Panc1 (cell line): Measurements from ENCODE around the gene WRAP53. TPM values are rescaled to one million over a fixed set of nuclear protein-coding genes. Genes with fewer than 3 reads are reported as not detected.

ENCODE experiments used
- ATAC-seq: fragments of 200-7000 bp; cut with Tn5 transposase; 2 replicates; pipeline ENCODE4 v1.9.1; 2020; ENCODE audit warnings: mild to moderate bottlenecking, moderate library complexity
- BruUV-seq: library from RNA; stranded (reverse); fragments of 400-500 nt; replicated peaks from 2 replicates; lab custom pipeline; 2021; lab: Mats Ljungman, UMichigan
- CTCF ChIA-PET: fragments of 300-600 bp; sonication (Branson Sonifier 250); formaldehyde crosslinking; loops from one replicate; lab custom pipeline; 2022; ENCODE audit warnings: antibody characterized with exemption; lab: Charles Lee
- POLR2A ChIA-PET: fragments of 300-600 bp; sonication (Branson Sonifier 250); formaldehyde crosslinking; loops from one replicate; lab custom pipeline; 2022; ENCODE audit warnings: antibody characterized with exemption; lab: Charles Lee
- DNase-seq: peaks from one replicate; pipeline ENCODE4 v3.0.0-alpha.2; 2010; ENCODE audit warnings: low read depth, low spot score
- H3K27ac ChIP-seq: 2 replicates; pipeline ENCODE4 v1.5.1; 2011; ENCODE audit warnings: mild to moderate bottlenecking, low read length, inconsistent platforms
- H3K27me3 ChIP-seq: fragments of 200-500 bp; sonication (Bioruptor generic); 2 replicates; pipeline ENCODE4 v1.6.0; 2014; ENCODE audit warnings: low read length, inconsistent platforms; ENCODE audit not compliant: control insufficient read depth, insufficient read depth
- H3K36me3 ChIP-seq: fragments of 200-500 bp; sonication (Bioruptor generic); 2 replicates; pipeline ENCODE4 v1.5.1; 2014; ENCODE audit warnings: inconsistent platforms, mild to moderate bottlenecking, low read length, moderate library complexity; ENCODE audit not compliant: control insufficient read depth, insufficient read depth
- H3K4me1 ChIP-seq: 2 replicates; pipeline ENCODE4 v1.5.1; 2011; ENCODE audit warnings: inconsistent platforms, mild to moderate bottlenecking, low read length, moderate library complexity; ENCODE audit not compliant: control insufficient read depth, insufficient read depth
- H3K4me3 ChIP-seq, 2 experiments: 2 replicates each; pipeline ENCODE4 v1.5.1; 2011 to 2012; ENCODE audit warnings: low read depth in 2 of 2, low read length in 2 of 2, mild to moderate bottlenecking in 2 of 2, inconsistent platforms in 1 of 2, moderate library complexity in 1 of 2
- H3K9me3 ChIP-seq: fragments of 200-500 bp; sonication (Bioruptor generic); 2 replicates; pipeline ENCODE4 v1.5.1; 2014; ENCODE audit warnings: low read depth, mild to moderate bottlenecking, inconsistent platforms, low read length, moderate library complexity; ENCODE audit not compliant: control insufficient read depth, insufficient read depth
- CTCF ChIP-seq: fragments of 450-650 bp; IDR thresholded peaks from 2 replicates; pipeline ENCODE4 v1.5.1; 2017; ENCODE audit warnings: mild to moderate bottlenecking
- POLR2AphosphoS5 ChIP-seq: IDR thresholded peaks from 2 replicates; pipeline ENCODE4 v1.6.1; 2012; ENCODE audit warnings: mild to moderate bottlenecking, low read depth, low read length, moderate library complexity
- REST ChIP-seq, 2 experiments: IDR thresholded peaks; 2 replicates each; pipeline ENCODE4 v1.6.1; 2011 to 2012; ENCODE audit warnings: low read depth in 2 of 2, control low read depth in 1 of 2, low read length in 1 of 2, mild to moderate bottlenecking in 1 of 2, moderate library complexity in 1 of 2; ENCODE audit not compliant: insufficient read depth in 1 of 2
- SIN3A ChIP-seq: IDR thresholded peaks from 2 replicates; pipeline ENCODE4 v1.6.1; 2012; ENCODE audit warnings: low read depth, mild to moderate bottlenecking, low read length, moderate library complexity, borderline replicate concordance; ENCODE audit not compliant: insufficient read depth
- TCF7L2 ChIP-seq: IDR thresholded peaks from 2 replicates; pipeline ENCODE4 v1.6.1; 2011; ENCODE audit warnings: mild to moderate bottlenecking, low read depth, low read length, inconsistent platforms
- in situ Hi-C: cut with HindIII; loops from 2 replicates; pipeline ENCODE4 v1.10.0; 2016; ENCODE audit warnings: low sequenced_read_pairs, low pct_unique_long_range_greater_than_20kb
- intact Hi-C: fragments of 100-400 bp; cut with micrococcal nuclease; formaldehyde crosslinking; loops from one replicate; pipeline ENCODE4 v1.10.0; 2022; ENCODE audit not compliant: unreplicated experiment
- total RNA-seq: library from RNA; stranded (reverse); gene quantifications from one replicate; pipeline ENCODE4 v1.2.1, GENCODE V29; 2021; ENCODE audit not compliant: unreplicated experiment

Gene WRAP53
- total RNA-seq, 1 experiment from 2014 or later, result 27.0 TPM

GRCh38 chr17:7674934-7675333 lies 13.3 kb upstream of the WRAP53 start:
- CTCF ChIA-PET, result no interaction called here
- in situ Hi-C loops, result no loop called here
- H3K4me1 ChIP-seq, result no peaks in the 10 kb centered on the region
- intact Hi-C loops, result no loop called here
- H3K9me3 ChIP-seq, result no peaks in the 10 kb centered on the region
- POLR2A ChIA-PET, result no interaction called here
- no peak for ATAC-seq
- TF ChIP-seq REST (IDR thresholded peaks at IDR 0.05; ENCODE audit: insufficient read depth in 1 of 2, low read depth in 2 of 2, low read length in 1 of 2) (no peak), POLR2AphosphoS5 (no peak), CTCF (no peak)
- BruUV-seq, result no TSS peak
- H3K27ac ChIP-seq, result no peak overlapping the region
- H3K36me3 ChIP-seq, result peaks cover 9% of the 10 kb centered on the region
- DNase-seq, result no peak
- no peak overlapping the region for H3K4me3 ChIP-seq
- H3K27me3 ChIP-seq, result no peaks in the 10 kb centered on the region

- in situ Hi-C loops (no loop called here), intact Hi-C loops (no loop called here)
- H3K9me3 ChIP-seq, result no peaks in the 10 kb centered on the region
- ChIA-PET POLR2A (no interaction called here), CTCF (interaction anchor here (0.5 kb wide), 1 partner anchor 9 kb away, joined by 4 read pairs; no protein-coding TSS in a partner anchor)
- no peaks in the 10 kb centered on the region for H3K4me1 ChIP-seq
- TF ChIP-seq POLR2AphosphoS5 (no peak), REST (IDR thresholded peaks at IDR 0.05; ENCODE audit: insufficient read depth in 1 of 2, low read depth in 2 of 2, low read length in 1 of 2) (no peak), CTCF (no peak), SIN3A (no peak), TCF7L2 (no peak)
- no TSS peak for BruUV-seq
- no peaks in the 10 kb centered on the region for H3K27me3 ChIP-seq
- no peak overlapping the region for H3K4me3 ChIP-seq
- H3K27ac ChIP-seq, result no peak overlapping the region
- ATAC-seq (no peak), DNase-seq (no peak)
- H3K36me3 ChIP-seq, result 0 out of 2 replicates have a peak, but pooled peaks cover 5% of the 10 kb centered on the region
These were observed 11.7 kb upstream of the WRAP53 start for GRCh38 chr17:7676533-7676932.
